HG02798 (cell line): ENCODE measurements around the gene LAMA2.

Experiments
- ATAC-seq: cut with Tn5 transposase; IDR thresholded peaks from one replicate; pipeline ENCODE4 v1.9.1; 2021; ENCODE audit warnings: mild to moderate bottlenecking; ENCODE audit not compliant: unreplicated experiment, poor library complexity

The LAMA2 gene

DNA sequence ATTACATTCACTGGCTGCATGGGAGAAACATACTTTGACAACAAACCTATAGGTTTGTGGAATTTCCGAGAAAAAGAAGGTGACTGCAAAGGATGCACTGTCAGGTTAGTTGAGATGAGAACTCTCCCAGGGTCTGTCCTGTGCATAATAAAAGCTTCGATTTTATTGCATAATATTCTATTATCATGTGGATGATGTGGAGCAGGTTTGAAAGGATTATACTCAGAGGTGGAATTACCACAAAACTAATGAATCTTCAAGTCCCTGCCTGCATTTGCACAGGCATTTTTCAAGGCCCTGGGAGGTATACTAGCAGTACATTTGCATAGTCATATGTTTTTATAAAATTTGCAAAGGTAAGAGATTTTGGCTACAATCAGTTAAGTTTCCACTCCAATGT lies 577.3 kb downstream of the LAMA2 start:
- ATAC-seq: no peak

- no peak for ATAC-seq
Measured at GRCh38 chr6:129469070-129469662, 586.2 kb downstream of the LAMA2 start.

DNA sequence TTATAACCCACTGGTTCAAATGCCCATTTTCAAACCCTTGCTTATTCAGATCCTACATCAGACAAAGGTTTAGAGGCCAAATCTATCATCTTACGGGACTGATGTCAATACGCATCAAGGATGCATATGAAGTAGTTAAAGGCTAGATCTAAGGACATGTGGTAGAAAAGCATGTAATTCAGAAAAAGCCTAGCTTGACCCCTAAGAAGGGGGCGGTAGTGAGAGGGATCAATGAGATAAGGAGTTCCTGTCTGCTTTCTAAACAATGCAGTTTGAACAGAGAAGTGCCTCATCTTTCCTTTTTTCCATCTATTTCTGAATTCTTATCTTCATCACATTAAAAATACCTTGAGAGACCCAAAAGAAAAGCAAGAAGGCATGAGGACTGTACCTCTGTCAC lies 589.3 kb downstream of the LAMA2 start:
- ATAC-seq: no peak

GRCh38 chr6:129473546-129473945 lies 590.6 kb downstream of the LAMA2 start:
- ATAC-seq: no peak

- ATAC-seq: no peak
Measured at GRCh38 chr6:129475477-129476247, 592.7 kb downstream of the LAMA2 start.

- ATAC-seq: no peak
Measured at GRCh38 chr6:129476248-129476564, 593.3 kb downstream of the LAMA2 start.

GRCh38 chr6:129476810-129477209 lies 593.9 kb downstream of the LAMA2 start:
- no peak for ATAC-seq

GRCh38 chr6:129478379-129478778 lies 595.4 kb downstream of the LAMA2 start:
- no peak for ATAC-seq

- ATAC-seq: no peak
Measured at GRCh38 chr6:129481706-129482105, 598.8 kb downstream of the LAMA2 start.

DNA sequence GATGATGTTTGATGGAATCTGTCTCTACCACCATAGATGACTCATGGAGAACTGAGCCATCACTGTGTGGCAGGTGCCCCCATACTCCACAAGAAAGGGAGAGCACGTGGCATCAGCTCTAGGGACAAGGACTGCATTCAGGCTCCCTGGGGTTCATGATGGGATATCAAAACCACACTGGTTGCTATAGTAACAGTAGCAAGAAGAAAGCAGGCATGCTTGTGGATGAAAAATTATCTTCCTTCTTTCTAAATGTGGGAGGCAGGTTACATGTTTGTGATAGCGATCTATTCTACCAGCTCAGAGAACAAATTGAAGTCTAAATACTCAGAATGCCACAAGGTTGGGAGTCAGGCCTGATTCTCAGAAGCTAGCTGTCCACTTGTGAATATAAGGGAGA lies 602.8 kb downstream of the LAMA2 start:
- no peak for ATAC-seq

GRCh38 chr6:129486327-129486726 lies 603.4 kb downstream of the LAMA2 start:
- ATAC-seq: no peak

GRCh38 chr6:129488313-129488712 lies 605.4 kb downstream of the LAMA2 start:
- ATAC-seq: no peak

DNA sequence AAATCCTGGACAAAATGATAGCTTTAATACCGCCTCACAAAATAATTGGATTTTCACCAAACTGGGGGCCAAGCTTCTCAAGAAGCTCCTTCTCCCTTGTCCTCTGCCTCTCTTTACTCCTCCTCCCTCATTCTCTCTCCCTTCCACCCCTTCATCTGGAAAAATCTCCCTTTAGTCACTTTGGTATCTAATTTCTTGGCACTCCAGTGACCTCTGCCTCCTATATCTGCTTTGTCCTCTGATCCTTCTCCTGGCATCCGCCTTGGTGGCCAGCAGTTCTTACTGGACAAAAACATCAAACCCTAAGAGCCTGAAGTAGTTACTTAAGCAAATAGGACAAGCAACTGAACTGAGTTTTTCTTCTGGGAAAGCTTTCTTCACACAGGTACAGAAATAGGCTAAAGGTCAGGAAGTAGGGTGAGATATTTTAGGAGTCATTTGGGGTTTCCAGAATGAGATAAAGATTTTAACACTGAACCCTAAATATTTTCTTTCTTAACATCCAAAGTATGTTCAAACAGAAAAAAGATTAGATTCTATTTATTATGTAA lies 606.4 kb downstream of the LAMA2 start:
- ATAC-seq: no peak

GRCh38 chr6:129490521-129491255 lies 607.8 kb downstream of the LAMA2 start:
- ATAC-seq: peak; percentile 90

GRCh38 chr6:129491436-129491835 lies 608.5 kb downstream of the LAMA2 start:
- peak; percentile 5 for ATAC-seq

- ATAC-seq: no peak
Measured at GRCh38 chr6:129492260-129492659, 609.3 kb downstream of the LAMA2 start.

DNA sequence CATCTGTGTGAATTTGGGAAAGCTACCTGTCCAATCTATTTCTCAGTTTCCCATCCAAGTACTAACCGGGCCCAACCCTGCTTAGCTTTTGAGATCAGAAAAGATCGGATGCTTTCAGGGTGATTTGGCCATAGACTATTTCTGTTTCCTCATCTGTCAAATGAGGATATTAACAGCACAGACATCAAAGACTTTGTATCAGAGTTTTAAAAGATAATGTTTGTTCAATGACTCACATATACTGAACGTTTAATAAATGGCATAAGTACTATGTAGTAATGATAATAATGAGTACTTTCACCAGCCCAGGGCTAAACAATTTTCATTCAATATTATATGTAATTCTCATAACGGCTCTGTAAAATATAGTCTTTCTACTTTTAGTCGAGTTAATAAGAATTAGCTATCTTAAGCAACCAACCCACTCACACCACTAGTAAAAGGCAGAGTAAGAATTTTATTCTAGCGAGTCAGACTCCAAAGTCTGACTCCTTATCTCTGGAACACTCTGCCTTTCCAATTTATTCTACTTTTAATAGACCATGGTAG lies 610.5 kb downstream of the LAMA2 start:
- no peak for ATAC-seq

DNA sequence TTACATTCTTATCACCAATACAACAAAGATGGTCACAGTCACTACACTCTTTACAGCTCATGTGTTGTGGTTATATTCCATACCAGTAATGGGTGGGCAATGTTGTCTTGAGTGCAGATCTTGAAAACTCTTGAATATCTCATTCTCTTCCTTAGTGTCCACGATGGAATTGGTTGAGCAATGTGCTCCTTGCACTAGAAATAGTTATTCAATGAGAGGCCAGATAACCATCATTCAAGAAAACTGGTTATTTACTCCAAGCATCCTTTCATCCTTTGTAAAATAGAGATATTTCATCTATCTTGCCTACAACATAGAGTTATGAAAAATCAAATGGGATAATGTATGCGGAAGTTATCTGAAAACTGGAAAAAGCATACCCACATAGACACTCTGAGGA lies 611.2 kb downstream of the LAMA2 start:
- no peak for ATAC-seq

- ATAC-seq: no peak
Measured at GRCh38 chr6:129494586-129494985, 611.6 kb downstream of the LAMA2 start.

DNA sequence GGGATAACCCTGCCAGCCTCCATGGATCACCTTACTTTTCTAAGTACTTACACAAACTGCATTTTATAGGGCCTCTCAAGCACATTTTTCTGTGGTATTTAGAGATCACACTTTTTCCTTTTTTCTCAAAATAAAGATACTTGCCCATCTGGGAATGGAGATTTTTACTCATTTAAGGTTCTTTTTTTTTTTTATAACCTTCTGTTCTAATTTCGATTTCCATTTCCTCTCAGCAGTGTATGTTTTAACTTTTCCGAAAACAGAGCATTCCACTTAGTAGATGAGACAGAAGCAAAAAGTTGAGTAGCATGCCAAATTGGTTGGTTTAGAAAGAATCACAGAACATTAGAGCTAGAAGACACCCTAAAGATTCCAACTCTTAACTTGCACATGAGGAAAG lies 612.7 kb downstream of the LAMA2 start:
- ATAC-seq: no peak
